ENCODE measurements around the gene COQ7.

Gene COQ7

DNA sequence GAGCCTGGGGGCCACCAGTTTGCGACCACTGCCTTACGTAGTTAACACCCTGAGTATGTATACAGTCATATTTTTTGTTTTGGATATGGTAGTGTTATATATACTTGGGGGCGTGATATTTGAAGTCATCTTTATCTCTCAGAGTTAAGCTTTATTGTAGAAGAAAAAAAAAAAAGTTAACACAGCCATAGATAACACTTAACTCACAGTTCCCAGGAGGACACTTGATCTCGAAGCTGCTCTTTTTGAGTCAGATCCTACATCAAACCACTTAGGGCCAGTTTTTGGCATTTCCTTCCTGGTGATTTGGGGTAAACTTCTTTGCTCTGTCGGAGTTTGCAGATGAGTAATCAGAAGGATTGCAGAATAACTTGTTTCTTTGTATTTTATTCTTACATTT is 52.1 kb downstream of the COQ7 start:
- Histone ChIP-seq H3K4me3 (replicated peaks; ENCODE audit: insufficient read depth, low read length) (peak overlapping the region; percentile 38), H3K27ac (replicated peaks) (peak overlapping the region; percentile 54), H3K27me3 (ENCODE audit: insufficient read depth, poor library complexity, severe bottlenecking) (peaks cover 2% of the 10 kb centered on the region)
- no peak for DNase-seq (ENCODE audit: low read depth in 1 of 2, low spot score in 1 of 2)
- TF ChIP-seq POLR2AphosphoS5 (IDR thresholded peaks at IDR 0.05; ENCODE audit: low read depth) (no peak), GABPA (IDR thresholded peaks at IDR 0.05; ENCODE audit: low read depth) (no peak), SPI1 (IDR thresholded peaks at IDR 0.05; ENCODE audit: borderline replicate concordance, low read depth) (no peak), CTCF (IDR thresholded peaks at IDR 0.05; ENCODE audit: insufficient read depth, low read length) (no peak), REST (IDR thresholded peaks at IDR 0.05; ENCODE audit: insufficient replicate concordance, low read depth) (no peak)

- H3K27me3 ChIP-seq (ENCODE audit: insufficient read depth, poor library complexity, severe bottlenecking), result no peaks in the 10 kb centered on the region
- DNase-seq (ENCODE audit: low read depth in 1 of 2, low spot score in 1 of 2), result no peak
- TF ChIP-seq GABPA (IDR thresholded peaks at IDR 0.05; ENCODE audit: low read depth), result no peak
- no peak for TF ChIP-seq SPI1 (IDR thresholded peaks at IDR 0.05; ENCODE audit: borderline replicate concordance, low read depth)
- H3K4me3 ChIP-seq (replicated peaks; ENCODE audit: insufficient read depth, low read length), result no peak overlapping the region
- no peak overlapping the region for H3K27ac ChIP-seq (replicated peaks)
Measured at GRCh38 chr16:19123535-19124178, 56.2 kb downstream of the COQ7 start.

DNA sequence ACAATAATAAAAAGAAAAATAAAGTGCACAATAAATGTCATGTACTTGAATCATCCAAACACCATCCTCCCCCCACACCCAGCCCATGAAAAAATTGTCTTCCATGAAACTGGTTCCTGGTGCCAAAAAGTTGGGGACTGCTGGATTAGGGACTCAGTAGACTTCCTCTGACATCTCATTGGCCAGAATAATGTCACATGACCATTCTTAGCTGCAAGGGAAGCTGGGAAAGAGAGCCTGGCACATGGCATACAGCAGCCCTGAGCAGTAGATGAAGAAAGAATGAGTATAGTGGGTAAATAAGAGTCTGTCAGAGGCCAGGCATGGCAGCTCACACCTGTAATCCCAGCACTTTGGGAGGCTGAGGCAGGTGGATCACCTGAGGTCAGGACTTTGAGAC is 58.9 kb downstream of the COQ7 start:
- Histone ChIP-seq H3K27ac (replicated peaks) (no peak overlapping the region), H3K4me3 (replicated peaks; ENCODE audit: insufficient read depth, low read length) (no peak overlapping the region), H3K27me3 (ENCODE audit: insufficient read depth, poor library complexity, severe bottlenecking) (no peaks in the 10 kb centered on the region)
- TF ChIP-seq CTCF (IDR thresholded peaks at IDR 0.05; ENCODE audit: insufficient read depth, low read length) (no peak), GABPA (IDR thresholded peaks at IDR 0.05; ENCODE audit: low read depth) (no peak), POLR2AphosphoS5 (IDR thresholded peaks at IDR 0.05; ENCODE audit: low read depth) (no peak), REST (IDR thresholded peaks at IDR 0.05; ENCODE audit: insufficient replicate concordance, low read depth) (no peak), SPI1 (IDR thresholded peaks at IDR 0.05; ENCODE audit: borderline replicate concordance, low read depth) (no peak)
- DNase-seq (ENCODE audit: low read depth in 1 of 2, low spot score in 1 of 2), result no peak

GRCh38 chr16:19127205-19127604 is 59.8 kb downstream of the COQ7 start:
- TF ChIP-seq SPI1 (IDR thresholded peaks at IDR 0.05; ENCODE audit: borderline replicate concordance, low read depth) (no peak), CTCF (IDR thresholded peaks at IDR 0.05; ENCODE audit: insufficient read depth, low read length) (no peak), GABPA (IDR thresholded peaks at IDR 0.05; ENCODE audit: low read depth) (no peak), REST (IDR thresholded peaks at IDR 0.05; ENCODE audit: insufficient replicate concordance, low read depth) (no peak), POLR2AphosphoS5 (IDR thresholded peaks at IDR 0.05; ENCODE audit: low read depth) (no peak)
- no peak overlapping the region for H3K27ac ChIP-seq (replicated peaks)
- DNase-seq (ENCODE audit: low read depth in 1 of 2, low spot score in 1 of 2), result no peak
- no peaks in the 10 kb centered on the region for H3K27me3 ChIP-seq (ENCODE audit: insufficient read depth, poor library complexity, severe bottlenecking)
- no peak overlapping the region for H3K4me3 ChIP-seq (replicated peaks; ENCODE audit: insufficient read depth, low read length)

Measured in HL-60 (cell line).